Measurements from ENCODE around the gene LPP. TPM values are rescaled to one million over a fixed set of nuclear protein-coding genes. Genes with fewer than 3 reads are reported as not detected.

Gene LPP
- total and polyA plus RNA-seq, 4 donors, result 11.1 to 219 (median 66.5) TPM

GRCh38 chr3:188598894-188599293 lies 444.9 kb downstream of the LPP start:
- Histone ChIP-seq H3K36me3 (ENCODE audit: control insufficient read depth in 4 of 4, insufficient read depth in 4 of 4, low read length in 4 of 4) (no peaks in the 10 kb centered on the region), H3K9me3 (ENCODE audit: control insufficient read depth in 4 of 4, insufficient read depth in 3 of 4, low read length in 3 of 4) (no peaks in the 10 kb centered on the region), H3K4me3 (no peak overlapping the region), H3K4me1 (ENCODE audit: control insufficient read depth in 5 of 5, insufficient read depth in 5 of 5, low read length in 5 of 5) (peaks cover 0 to 17% (median 0%) of the 10 kb centered on the region in 5 donors), H3K9ac (ENCODE audit: insufficient read depth in 1 of 2, low read length in 2 of 2) (no peak overlapping the region), H3K27me3 (ENCODE audit: control insufficient read depth in 3 of 3, insufficient read depth in 3 of 3, low read length in 2 of 3) (no peaks in the 10 kb centered on the region), H3K27ac (ENCODE audit: low read depth in 1 of 2, low read length in 1 of 2) (peak overlapping the region in 1 of 2 donors; percentile 33)
- no peak for DNase-seq
- no peak for TF ChIP-seq CTCF (IDR thresholded peaks at IDR 0.05; ENCODE audit: control extremely low read depth, extremely low read depth)
- no peak for ATAC-seq (ENCODE audit: insufficient read depth, low FRiP score)
- WGBS, 2 donors, result 90 to 94% methylated on average over 3 of the region's 3 CpGs

- H3K4me1 ChIP-seq (ENCODE audit: control insufficient read depth in 5 of 5, insufficient read depth in 5 of 5, low read length in 5 of 5), result peaks cover 0 to 14% (median 0%) of the 10 kb centered on the region in 5 donors
- no peak for DNase-seq
- ATAC-seq (ENCODE audit: insufficient read depth, low FRiP score), result no peak
- H3K9me3 ChIP-seq (ENCODE audit: control insufficient read depth in 4 of 4, insufficient read depth in 3 of 4, low read length in 3 of 4), result no peaks in the 10 kb centered on the region
- H3K36me3 ChIP-seq (ENCODE audit: control insufficient read depth in 4 of 4, insufficient read depth in 4 of 4, low read length in 4 of 4), result no peaks in the 10 kb centered on the region
- no peak for TF ChIP-seq CTCF (IDR thresholded peaks at IDR 0.05; ENCODE audit: control extremely low read depth, extremely low read depth)
- H3K9ac ChIP-seq (ENCODE audit: insufficient read depth in 1 of 2, low read length in 2 of 2), result no peak overlapping the region
- no peaks in the 10 kb centered on the region for H3K27me3 ChIP-seq (ENCODE audit: control insufficient read depth in 3 of 3, insufficient read depth in 3 of 3, low read length in 2 of 3)
- H3K4me3 ChIP-seq, result no peak overlapping the region
- H3K27ac ChIP-seq (ENCODE audit: low read depth in 1 of 2, low read length in 1 of 2), result no peak overlapping the region
Measured at GRCh38 chr3:188602111-188602510, 448.2 kb downstream of the LPP start.

GRCh38 chr3:188602620-188603019 lies 448.7 kb downstream of the LPP start:
- Histone ChIP-seq H3K27me3 (ENCODE audit: control insufficient read depth in 3 of 3, insufficient read depth in 3 of 3, low read length in 2 of 3) (no peaks in the 10 kb centered on the region), H3K4me1 (ENCODE audit: control insufficient read depth in 5 of 5, insufficient read depth in 5 of 5, low read length in 5 of 5) (peaks cover 0 to 14% (median 0%) of the 10 kb centered on the region in 5 donors), H3K36me3 (ENCODE audit: control insufficient read depth in 4 of 4, insufficient read depth in 4 of 4, low read length in 4 of 4) (no peaks in the 10 kb centered on the region), H3K27ac (ENCODE audit: low read depth in 1 of 2, low read length in 1 of 2) (no peak overlapping the region), H3K4me3 (no peak overlapping the region), H3K9me3 (ENCODE audit: control insufficient read depth in 4 of 4, insufficient read depth in 3 of 4, low read length in 3 of 4) (no peaks in the 10 kb centered on the region), H3K9ac (ENCODE audit: insufficient read depth in 1 of 2, low read length in 2 of 2) (no peak overlapping the region)
- no peak for TF ChIP-seq CTCF (IDR thresholded peaks at IDR 0.05; ENCODE audit: control extremely low read depth, extremely low read depth)
- DNase-seq (no peak), ATAC-seq (ENCODE audit: insufficient read depth, low FRiP score) (no peak)
- WGBS, 2 donors, result 91 to 95% methylated on average over 3 of the region's 3 CpGs

- Histone ChIP-seq H3K9me3 (ENCODE audit: control insufficient read depth in 4 of 4, insufficient read depth in 3 of 4, low read length in 3 of 4) (peaks cover 0 to 5% (median 0%) of the 10 kb centered on the region in 4 donors), H3K36me3 (ENCODE audit: control insufficient read depth in 4 of 4, insufficient read depth in 4 of 4, low read length in 4 of 4) (peaks cover 6 to 7% (median 7%) of the 10 kb centered on the region in 4 donors), H3K4me1 (ENCODE audit: control insufficient read depth in 5 of 5, insufficient read depth in 5 of 5, low read length in 5 of 5) (peaks cover 0 to 13% (median 0%) of the 10 kb centered on the region in 5 donors), H3K27me3 (ENCODE audit: control insufficient read depth in 3 of 3, insufficient read depth in 3 of 3, low read length in 2 of 3) (no peaks in the 10 kb centered on the region), H3K27ac (ENCODE audit: low read depth in 1 of 2, low read length in 1 of 2) (no peak overlapping the region), H3K9ac (ENCODE audit: insufficient read depth in 1 of 2, low read length in 2 of 2) (no peak overlapping the region), H3K4me3 (no peak overlapping the region)
- WGBS, 2 donors, result 82 to 85% methylated on average over 1 of the region's 1 CpG
- no peak for DNase-seq
- no peak for ATAC-seq (ENCODE audit: insufficient read depth, low FRiP score)
- TF ChIP-seq CTCF (IDR thresholded peaks at IDR 0.05; ENCODE audit: control extremely low read depth, extremely low read depth), result no peak
Measured at GRCh38 chr3:188604651-188605050, 450.7 kb downstream of the LPP start.
